T47D (cell line): ENCODE data around the gene KRTAP2-3.
A peak's percentile ranks its signal among the peaks of the same experiment; 100 is the strongest.

Experiments
- DNase-seq, 2 experiments: peaks; one replicate each; pipeline versions ENCODE4 v3.0.0 to v3.0.0-alpha.2; 2011 to 2012; ENCODE audit warnings: low read depth in 1 of 2, low spot score in 1 of 2
- JUND ChIP-seq: IDR thresholded peaks from 2 replicates; pipeline ENCODE4 v1.6.1; 2012; ENCODE audit warnings: low read depth
- in situ Hi-C: cut with HindIII; loops from 2 replicates; pipeline ENCODE4 v1.10.0; 2016; ENCODE audit warnings: low sequenced_read_pairs, low pct_unique_long_range_greater_than_20kb

KRTAP2-3 gene

DNA sequence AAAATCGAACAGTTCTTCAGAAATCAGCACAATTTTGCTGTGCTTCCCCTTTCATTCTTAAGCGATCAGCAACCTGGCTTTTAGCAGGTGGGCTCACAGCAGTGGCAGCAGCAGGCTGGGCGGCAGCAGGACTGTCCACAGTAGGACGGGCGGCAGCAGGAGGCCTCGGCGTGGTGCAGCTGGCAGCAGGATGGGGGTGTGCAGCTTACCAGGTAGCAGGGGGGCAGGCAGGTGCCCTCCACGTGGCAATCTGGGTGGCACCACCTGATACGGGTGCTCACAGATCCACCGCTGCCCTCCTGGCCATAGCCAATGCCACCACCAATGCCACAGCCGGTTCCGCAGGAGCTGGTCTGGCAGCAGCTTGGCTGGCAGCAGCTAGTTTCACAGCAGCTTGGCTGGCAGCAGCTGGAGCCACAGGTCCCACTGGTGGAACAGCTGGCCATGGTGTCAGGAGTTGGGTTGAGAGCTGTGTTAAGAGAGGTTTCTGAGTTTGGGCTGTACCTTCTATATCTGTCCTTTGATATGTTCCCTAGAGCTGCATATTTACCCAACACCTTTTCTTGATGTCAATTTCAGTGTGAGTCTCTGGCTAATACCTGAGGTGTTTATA lies 30.2 kb downstream of the KRTAP2-3 start, which contains the start of gene KRTAP1-4:
Gene KRTAP1-4 (minus strand): TSS at position 563 of the 613 bp plus-strand sequence. CDS start 117 bp downstream, at position 446.
- in situ Hi-C loops = no loop called here
- TF ChIP-seq JUND = no peak
- DNase-seq = no peak

DNA sequence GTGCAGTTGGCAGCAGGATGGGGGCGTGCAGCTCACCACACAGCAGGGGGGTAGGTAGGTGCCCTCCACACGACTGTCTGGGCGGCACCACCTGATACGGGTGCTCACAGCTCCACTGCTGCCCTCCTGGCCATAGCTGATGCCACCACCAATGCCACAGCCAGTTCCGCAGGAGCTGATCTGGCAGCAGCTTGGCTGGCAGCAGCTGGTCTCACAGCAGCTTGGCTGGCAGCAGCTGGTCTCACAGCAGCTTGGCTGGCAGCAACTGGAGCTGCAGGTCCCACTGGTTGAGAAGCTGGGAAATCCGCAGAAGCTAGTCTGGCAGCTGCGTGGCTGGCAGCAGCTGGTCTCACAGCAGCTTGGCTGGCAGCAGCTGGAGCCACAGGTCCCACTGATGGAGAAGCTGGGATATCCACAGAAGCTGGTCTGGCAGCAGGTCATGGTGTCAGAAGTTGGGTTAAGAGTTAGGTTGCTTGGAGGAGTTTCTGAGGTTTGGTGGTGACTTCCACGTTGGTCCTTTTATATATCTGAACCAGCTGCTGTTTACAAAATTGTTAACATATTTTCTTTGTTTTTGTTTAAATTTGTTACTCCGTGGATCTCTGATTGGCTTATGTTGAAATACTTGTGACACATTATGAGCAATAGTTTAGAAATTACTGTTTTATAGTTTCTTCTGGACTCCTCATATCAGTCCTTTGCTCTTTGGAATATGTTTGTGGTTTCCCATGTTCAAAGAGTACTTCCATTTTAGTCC lies 33.0 kb downstream of the KRTAP2-3 start, which contains the start of gene KRTAP1-5:
Gene KRTAP1-5 (minus strand): TSS at position 494 of the 757 bp plus-strand sequence. CDS start 53 bp downstream, at position 441.
- DNase-seq = peak in 1 of 2 experiments; percentile 27
- in situ Hi-C loops = no loop called here
- no peak for TF ChIP-seq JUND

DNA sequence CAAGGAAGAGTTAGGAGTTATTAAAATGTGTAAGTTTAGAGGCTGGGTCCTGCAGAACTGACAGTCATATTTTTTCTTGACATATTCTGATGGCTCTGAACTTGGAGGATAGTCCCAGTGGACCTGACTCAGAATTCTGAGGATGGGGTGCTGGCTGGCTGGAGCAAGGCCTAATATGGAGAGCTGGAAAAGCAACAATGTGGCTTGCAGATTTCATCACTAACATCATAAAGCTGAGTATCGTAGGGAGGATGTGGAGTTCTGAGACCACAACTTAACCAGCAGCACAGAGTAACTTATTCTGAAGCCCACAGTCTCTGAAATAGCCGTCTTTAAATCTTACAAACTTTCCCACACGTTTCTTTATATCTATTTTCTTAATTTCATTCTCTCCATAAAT lies 35.2 kb downstream of the KRTAP2-3 start:
- no peak for TF ChIP-seq JUND
- no peak for DNase-seq
- in situ Hi-C loops = no loop called here

DNA sequence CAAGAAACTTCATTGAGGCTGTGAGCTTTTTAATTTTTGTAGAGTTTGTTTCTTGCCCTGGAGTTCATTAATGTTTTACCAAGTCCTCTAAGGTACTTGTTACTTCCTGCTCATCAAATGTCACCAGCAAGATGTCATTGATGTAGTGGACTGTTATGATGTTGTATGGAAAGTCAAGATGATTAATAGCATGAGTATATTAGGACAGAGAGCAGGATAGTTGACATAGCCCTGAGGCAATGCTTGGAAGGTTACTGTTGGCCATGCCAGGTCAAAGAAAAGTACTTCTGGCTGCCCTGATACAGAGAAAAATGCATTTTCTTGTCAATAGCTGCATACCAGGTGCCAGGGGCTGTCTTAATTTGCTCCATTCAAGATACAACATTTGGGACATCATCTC lies 39.6 kb downstream of the KRTAP2-3 start:
- in situ Hi-C loops = no loop called here
- peak in 1 of 2 experiments; percentile 68 for DNase-seq
- TF ChIP-seq JUND = no peak

DNA sequence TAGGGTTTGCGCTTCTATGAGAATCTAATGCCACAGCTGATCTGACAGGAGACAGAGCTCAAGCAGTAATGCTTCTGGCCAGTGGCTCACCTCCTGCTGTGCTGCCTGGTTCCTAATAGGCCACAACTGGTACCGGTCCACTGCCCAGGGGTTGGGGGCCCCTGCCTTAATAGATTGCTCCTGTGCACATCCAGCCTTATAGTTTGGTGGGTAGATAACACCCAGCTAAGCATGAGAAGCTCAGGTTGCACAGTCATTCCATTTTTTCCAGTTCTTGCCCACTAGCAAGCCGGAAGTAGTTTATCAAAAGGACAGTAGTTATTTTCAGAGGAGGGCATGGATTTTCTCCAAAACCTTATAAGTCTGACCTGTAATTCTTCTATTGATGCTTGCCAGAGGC lies 40.5 kb downstream of the KRTAP2-3 start:
- TF ChIP-seq JUND = no peak
- no peak for DNase-seq
- in situ Hi-C loops = no loop called here

DNA sequence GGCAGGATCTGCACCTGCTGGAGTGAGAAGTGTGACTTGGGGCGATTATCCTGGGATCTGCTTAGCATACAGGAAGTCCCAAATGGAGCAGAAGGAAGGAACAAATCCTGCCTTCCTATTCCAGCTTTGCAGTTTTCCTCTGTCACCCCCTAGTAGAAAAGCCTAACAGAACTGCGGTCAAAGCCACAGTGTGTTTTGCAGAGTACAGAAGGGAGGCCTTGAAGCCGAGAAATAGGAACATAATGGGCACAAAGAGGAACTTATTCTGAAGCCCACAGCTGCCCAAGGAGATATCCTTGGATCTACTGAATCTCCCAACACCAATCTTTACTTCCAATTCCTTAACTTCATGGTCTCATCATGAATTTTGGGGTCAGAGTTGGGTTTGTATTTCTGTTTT lies 41.4 kb downstream of the KRTAP2-3 start:
- DNase-seq = peak in 1 of 2 experiments; percentile 46
- in situ Hi-C loops = no loop called here
- TF ChIP-seq JUND = no peak

DNA sequence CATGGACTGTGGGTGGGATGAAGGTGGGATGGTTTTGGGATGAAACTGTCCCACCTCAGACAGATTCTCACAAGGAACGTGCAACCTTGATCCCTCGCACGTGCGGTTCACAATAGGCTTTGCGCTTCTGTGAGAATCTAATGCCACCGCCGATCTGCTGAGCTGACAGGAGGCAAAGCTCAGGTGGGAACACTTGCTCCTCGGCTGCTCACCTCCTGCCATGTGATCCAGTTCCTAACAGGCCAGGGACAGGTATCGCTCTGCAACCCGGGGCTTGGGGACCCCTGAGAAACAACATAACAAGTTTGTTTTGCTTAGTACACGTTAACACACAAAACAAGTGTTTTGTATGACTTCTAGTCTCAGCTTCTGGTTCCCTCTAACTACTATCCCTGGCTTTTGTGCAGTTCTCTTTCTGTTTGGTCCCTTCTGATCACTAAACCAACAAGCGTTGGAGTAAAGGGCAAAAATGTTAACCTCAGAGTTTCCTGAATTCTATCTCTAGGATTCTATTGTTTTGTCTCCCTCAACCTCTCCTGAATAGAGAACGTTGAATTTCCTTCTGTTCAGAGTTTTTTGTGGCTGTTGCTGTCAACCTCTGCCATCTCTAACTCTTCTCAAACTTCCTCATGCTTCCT lies 43.2 kb downstream of the KRTAP2-3 start:
- no peak for DNase-seq
- TF ChIP-seq JUND = no peak
- in situ Hi-C loops = no loop called here

DNA sequence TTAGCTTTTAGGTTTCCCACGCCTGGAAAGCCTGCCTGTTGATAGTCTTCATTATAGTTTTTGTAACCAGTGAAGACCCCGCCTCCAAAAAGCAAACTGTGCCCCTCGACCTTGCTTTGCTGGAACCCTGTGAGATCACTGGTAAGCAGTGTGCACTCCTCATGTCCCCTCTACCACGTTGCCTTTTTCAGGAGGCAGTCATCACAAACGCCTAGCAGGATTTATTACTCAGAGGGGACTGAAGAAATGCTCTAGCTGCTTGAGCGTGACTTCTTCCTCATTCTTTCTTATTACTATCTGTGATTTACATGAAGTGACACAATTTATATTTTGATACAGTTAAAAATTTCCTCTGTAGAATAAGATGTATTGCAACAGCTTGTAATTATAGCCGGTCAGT lies 44.5 kb downstream of the KRTAP2-3 start:
- no peak for DNase-seq
- in situ Hi-C loops = no loop called here
- no peak for TF ChIP-seq JUND

DNA sequence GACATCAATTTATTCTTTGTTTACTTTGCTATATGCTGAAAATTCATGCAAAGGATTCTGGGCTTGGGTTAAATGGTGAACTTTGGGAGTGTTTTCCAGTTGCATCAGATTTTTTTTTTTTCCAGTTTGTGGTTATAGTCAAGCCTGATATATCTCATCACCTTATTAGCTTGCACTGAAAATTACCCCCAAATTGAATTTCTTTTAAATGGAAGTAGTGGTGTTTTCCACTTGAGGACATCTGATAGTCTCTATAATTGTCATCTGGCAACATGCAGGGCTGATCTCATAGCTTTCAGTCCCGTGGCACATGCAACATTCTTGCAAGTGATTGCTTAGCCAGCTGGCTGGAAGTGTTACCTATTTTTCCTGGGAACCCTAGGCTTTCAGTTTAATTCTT lies 46.3 kb downstream of the KRTAP2-3 start:
- no peak for DNase-seq
- no peak for TF ChIP-seq JUND
- in situ Hi-C loops = no loop called here

DNA sequence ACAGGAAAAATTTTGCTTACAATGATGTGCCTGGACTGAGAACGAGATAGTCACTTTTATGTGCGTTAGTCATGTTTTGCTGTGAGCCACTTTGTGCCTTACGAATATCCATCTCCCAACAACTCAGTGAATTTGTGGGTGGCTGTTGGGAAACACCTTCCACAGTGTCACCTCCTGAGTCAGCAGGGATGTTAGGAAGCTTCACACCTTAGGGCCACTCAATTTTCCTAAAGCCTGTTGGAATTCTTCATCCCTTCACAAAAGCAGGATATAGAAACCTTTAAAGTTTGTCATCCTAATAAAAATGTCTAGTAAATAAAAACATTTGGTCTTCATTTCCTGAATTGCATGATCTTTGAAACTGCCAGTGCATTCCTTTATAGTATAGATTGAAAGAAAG lies 46.7 kb downstream of the KRTAP2-3 start:
- no peak for DNase-seq
- in situ Hi-C loops = no loop called here
- no peak for TF ChIP-seq JUND

DNA sequence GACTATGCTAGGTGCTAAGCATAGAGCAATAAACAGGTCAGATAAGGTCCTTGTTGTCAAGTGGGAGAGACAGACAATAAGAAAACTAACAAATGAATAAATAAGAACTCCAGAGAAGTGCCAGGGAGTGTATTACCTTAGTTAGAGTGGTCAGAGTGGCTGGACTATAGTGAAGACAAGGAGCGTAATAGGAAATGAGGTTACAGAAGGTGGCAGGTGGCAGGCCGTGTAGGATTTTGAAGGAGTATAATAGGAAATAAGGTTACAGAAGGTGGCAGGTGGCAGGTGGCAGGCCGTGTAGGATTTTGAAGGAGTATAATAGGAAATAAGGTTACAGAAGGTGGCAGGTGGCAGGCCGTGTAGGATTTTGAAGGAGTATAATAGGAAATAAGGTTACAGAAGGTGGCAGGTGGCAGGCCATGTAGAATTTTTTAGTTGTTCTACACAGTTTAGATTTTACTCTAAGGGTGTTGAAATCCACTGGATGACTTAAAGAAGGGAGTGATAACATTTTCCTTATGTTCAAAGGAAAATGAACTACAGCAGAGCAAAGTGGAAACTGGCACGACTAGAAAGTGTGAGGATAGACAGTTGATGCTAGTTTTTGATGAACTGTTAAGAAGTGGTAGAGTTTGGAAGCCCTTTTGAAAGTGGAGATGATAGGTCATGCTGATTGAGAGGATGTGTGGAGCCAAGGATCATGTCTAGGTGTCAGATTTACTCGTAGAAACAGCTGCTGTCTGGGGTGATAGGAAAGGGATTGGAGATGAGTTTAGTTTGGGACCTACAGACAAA lies 47.4 kb downstream of the KRTAP2-3 start:
- no peak for TF ChIP-seq JUND
- in situ Hi-C loops = no loop called here
- no peak for DNase-seq

DNA sequence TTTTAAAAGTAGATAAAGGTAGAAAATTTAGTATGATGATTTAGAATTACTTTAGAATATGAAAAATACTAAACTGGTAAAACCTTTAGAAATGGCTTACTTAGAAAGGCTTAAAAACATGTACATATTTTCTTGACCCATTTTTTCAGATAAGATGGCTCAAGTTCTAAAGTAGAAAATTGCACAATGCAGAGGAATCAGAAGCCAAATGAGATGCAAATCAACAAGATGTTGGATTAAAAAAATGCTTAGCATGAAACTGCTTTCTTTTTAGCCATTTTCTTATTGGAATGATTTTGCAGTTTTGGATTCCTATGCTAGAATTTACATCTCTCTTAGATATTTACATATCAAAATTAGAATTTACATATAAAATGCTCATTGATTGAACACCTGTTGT lies 49.5 kb downstream of the KRTAP2-3 start:
- in situ Hi-C loops = no loop called here
- TF ChIP-seq JUND = no peak
- DNase-seq = no peak
